Epithelial cell of proximal tubule (primary cell): ENCODE results near the gene TFAP2A. TPM values are rescaled to one million over a fixed set of nuclear protein-coding genes. Genes with fewer than 3 reads are reported as not detected.

Source experiments
- DNase-seq: peaks from one replicate; pipeline ENCODE4 v3.0.0-alpha.2; 2011; ENCODE audit warnings: low read depth
- H3K4me3 ChIP-seq: 2 replicates; pipeline ENCODE4 v1.5.1; 2011; ENCODE audit warnings: low read depth, mild to moderate bottlenecking, low read length
- total RNA-seq: library from RNA; depleted of rRNA; stranded (reverse); fragments of >200 nt; gene quantifications from 2 replicates; pipeline ENCODE4 v1.2.3, GENCODE V29; 2015
- TF ChIP-seq, protein P1 (sequence below): conservative IDR thresholded peaks from 2 replicates; pipeline ENCODE4 v1.5.1; 2012; ENCODE audit warnings: low read depth, mild to moderate bottlenecking, low read length

The TFAP2A gene
- total RNA-seq, 1 donor from 2014 or later, result 17.8 TPM

DNA sequence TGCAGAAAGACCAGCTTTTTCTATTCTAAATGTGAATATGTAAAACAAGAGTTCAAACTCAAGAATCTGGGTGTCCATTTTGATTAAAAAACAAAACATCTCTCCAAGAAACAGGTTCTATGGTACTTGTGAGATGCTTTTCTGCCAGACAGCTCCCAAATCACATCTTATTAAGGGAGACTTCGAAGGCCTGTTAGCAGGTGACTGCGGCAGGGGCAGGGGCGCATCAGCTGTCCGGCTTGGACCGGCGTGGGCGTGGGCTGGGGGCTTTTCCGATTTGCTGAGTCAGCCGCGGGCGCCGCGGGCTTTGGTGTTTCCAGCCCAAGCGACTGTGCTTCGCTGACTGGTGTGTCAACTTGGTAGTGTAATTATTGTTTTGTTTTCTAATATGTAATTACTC lies 32.6 kb downstream of the TFAP2A start:
- TF ChIP-seq, protein P1, sequence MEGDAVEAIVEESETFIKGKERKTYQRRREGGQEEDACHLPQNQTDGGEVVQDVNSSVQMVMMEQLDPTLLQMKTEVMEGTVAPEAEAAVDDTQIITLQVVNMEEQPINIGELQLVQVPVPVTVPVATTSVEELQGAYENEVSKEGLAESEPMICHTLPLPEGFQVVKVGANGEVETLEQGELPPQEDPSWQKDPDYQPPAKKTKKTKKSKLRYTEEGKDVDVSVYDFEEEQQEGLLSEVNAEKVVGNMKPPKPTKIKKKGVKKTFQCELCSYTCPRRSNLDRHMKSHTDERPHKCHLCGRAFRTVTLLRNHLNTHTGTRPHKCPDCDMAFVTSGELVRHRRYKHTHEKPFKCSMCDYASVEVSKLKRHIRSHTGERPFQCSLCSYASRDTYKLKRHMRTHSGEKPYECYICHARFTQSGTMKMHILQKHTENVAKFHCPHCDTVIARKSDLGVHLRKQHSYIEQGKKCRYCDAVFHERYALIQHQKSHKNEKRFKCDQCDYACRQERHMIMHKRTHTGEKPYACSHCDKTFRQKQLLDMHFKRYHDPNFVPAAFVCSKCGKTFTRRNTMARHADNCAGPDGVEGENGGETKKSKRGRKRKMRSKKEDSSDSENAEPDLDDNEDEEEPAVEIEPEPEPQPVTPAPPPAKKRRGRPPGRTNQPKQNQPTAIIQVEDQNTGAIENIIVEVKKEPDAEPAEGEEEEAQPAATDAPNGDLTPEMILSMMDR, result no peak
- H3K4me3 ChIP-seq, result no peak overlapping the region
- no peak for DNase-seq

DNA sequence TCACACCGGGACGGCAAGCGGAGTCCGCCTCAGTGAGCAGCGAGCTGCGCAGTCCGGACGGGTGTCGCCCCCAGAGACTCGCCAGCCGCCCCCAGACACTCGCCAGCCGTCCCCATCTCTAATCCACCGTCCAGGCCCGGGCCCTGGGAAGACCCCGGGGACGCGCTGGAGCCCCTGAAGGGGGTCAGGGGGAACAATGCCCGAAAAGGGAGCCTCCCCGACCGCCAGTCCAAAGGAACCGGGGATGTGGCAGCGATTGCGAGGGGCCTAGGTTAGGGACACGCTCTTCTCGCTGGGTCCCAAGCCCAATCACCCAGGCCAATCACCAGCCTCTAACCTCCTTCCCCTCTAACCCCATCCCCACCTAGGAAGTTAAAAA lies 33.1 kb downstream of the TFAP2A start:
- no peak overlapping the region for H3K4me3 ChIP-seq
- DNase-seq, result no peak
- TF ChIP-seq, protein P1, result no peak

DNA sequence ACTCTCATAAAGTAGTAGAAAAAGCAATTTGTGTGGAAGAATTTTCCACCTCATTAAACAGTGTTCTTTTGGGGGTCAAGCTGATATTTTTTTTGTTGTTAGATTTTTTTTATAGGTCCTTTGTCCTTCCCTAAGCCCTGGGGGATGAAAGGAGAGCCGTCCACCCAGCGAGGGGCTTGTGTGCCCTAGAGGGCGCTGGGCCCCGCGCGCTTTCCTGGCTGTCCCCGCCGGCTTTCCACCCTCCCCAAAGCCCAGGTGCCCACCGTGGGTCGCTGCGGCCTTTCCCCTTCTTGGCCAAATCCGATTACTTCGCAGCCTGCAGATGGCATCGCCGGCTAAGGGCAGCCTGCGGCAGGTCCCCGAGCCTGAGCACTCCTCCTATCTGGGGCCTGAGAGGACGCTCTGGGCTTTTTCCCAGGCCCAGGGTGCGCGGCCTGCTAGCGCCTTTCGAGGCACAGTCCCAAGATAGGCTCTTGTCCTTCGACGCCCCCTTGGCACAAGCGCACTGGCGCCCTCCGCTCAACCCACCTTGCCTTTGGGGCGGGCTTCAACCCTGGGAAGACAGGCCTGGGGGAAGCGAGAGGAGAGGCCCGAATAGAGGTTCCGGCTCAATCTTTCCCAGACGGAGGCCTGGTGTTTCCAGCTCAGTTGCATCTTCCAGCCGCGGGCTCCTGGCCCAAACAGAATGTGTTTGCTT lies 33.6 kb downstream of the TFAP2A start:
- DNase-seq, result no peak
- no peak overlapping the region for H3K4me3 ChIP-seq
- TF ChIP-seq, protein P1, result peak; percentile 25

DNA sequence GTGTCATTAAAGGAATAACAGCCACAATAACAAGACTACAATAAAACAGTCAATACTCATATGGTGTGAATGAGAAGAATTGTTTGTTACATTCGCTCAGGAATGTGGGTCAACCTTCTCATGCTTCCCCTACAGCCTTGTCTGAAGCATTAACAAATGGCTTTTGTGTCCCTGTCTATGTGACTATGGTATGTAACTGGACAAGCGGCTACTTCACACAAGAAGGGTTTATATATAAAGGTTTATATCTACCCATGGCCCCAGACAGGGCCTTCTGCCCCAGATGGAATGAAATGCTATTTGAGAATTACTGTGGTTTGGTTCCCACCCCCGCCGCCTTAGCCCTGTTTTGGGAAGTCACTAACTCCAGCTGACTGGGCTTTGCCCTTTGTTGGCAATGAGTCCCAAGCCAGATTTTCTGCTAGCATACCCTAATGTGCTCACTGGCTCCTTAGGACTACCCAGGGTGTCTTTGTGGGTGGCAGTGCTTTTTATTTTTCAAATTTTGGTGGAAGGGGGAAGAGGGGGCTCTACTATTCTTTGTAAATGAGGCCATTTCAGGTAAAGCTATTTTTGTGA lies 39.4 kb downstream of the TFAP2A start:
- TF ChIP-seq, protein P1, result no peak
- DNase-seq, result no peak
- no peak overlapping the region for H3K4me3 ChIP-seq

DNA sequence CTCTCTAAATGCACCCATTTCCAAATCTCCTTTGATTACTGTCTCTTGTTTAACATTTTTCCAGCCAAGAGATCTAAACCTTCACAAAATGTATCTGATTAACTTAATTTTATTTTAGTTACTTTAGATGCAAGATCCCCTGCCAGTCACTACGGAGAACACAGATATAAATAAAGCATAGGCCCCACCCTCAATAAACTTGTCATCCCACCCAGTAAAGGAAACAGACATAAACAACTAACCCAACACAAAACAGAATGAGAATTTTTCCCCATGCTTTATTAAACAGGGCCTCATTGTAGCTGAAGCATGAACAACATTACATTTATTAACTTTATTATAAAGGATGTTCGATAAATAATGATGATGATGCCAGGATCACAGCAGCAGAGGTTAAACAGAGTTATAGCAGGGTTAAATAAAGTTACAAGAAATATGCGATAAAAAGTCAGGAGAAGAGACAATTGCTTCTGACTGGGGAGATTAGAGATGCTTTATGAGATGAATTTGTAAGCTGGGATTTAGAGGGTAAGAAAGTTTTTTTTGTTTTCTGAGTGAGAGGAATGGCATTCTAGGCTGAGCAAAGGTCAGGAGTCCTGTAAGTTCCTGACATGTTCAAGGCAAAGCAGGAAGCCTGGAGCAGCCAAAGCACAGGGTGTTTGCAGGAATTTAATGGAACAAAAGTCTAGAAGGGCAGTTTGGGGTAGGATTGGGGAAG lies 41.1 kb downstream of the TFAP2A start:
- TF ChIP-seq, protein P1, result no peak
- peak; percentile 7 for DNase-seq
- no peak overlapping the region for H3K4me3 ChIP-seq

DNA sequence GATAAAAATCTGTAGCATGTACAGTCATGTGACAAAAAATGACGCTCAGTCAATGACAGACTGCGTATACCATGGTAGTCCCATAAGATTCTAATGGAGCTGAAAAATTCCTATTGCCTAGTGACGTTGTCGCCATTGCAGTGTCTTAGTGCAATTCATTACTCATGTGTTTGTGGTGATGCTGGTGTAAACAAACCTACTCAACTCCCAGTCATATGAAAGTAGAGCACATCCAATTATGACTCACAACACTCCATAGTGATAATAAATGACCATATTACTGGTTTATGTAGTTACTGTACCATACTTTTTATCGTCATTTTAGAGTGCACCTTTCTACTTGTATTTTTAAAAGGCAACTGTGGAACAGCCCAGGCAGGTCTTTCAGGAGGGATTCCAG lies 45.0 kb downstream of the TFAP2A start:
- H3K4me3 ChIP-seq, result no peak overlapping the region
- no peak for DNase-seq
- TF ChIP-seq, protein P1, result no peak
